A673 (cell line): Measurements from ENCODE around the gene GMDS.

Source experiments
- EZH2 ChIP-seq: fragments of 200-600 bp; sonication (generic); IDR thresholded peaks from 2 replicates; pipeline ENCODE4 v1.6.1; 2017; ENCODE audit warnings: borderline replicate concordance, low read depth, mild to moderate bottlenecking, mixed read lengths, antibody characterized with exemption, low read length; ENCODE audit not compliant: poor library complexity, severe bottlenecking
- TF ChIP-seq, protein P1 (sequence below): fragments of 300-800, 200-600 bp; sonication (generic); conservative IDR thresholded peaks from 2 replicates; pipeline ENCODE4 v1.5.1; 2017; ENCODE audit warnings: low read depth, mild to moderate bottlenecking, antibody characterized with exemption, low read length, moderate library complexity, mixed read lengths

DNA sequence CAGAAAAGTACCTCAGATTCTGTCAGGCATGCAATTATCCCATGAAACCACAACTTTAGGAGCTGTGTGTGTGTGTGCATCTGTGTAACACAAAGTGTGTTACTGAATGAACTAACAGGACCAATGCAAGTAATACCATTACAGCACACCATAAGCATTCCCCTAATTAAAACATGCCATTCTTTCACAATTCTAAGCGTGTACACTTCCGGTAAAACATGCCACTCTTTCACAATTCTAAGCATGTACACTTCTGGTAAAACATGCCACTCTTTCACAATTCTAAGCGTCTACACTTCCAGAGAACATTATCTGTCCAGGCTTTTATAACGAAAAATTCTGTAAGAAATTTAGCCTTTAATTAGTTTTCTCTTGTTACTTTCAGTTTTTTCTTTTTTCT lies 238.2 kb downstream of the GMDS start:
- no peak for TF ChIP-seq EZH2
- TF ChIP-seq, protein P1, sequence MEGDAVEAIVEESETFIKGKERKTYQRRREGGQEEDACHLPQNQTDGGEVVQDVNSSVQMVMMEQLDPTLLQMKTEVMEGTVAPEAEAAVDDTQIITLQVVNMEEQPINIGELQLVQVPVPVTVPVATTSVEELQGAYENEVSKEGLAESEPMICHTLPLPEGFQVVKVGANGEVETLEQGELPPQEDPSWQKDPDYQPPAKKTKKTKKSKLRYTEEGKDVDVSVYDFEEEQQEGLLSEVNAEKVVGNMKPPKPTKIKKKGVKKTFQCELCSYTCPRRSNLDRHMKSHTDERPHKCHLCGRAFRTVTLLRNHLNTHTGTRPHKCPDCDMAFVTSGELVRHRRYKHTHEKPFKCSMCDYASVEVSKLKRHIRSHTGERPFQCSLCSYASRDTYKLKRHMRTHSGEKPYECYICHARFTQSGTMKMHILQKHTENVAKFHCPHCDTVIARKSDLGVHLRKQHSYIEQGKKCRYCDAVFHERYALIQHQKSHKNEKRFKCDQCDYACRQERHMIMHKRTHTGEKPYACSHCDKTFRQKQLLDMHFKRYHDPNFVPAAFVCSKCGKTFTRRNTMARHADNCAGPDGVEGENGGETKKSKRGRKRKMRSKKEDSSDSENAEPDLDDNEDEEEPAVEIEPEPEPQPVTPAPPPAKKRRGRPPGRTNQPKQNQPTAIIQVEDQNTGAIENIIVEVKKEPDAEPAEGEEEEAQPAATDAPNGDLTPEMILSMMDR, result no peak
